BJ (cell line): ENCODE results near the gene TASP1. TPM values are rescaled to one million over a fixed set of nuclear protein-coding genes. Genes with fewer than 3 reads are reported as not detected.

Source experiments
- CTCF ChIA-PET: fragments of 350-600 bp; formaldehyde crosslinking; extraction: SDS; loops from one replicate; lab custom pipeline; 2021; ENCODE audit warnings: antibody characterized with exemption, inconsistent platforms; lab: Yijun Ruan, JAX
- POLR2A ChIA-PET: fragments of 300-600 bp; sonication (Branson Sonifier 250); formaldehyde crosslinking; extraction: SDS; loops from one replicate; lab custom pipeline; 2021; ENCODE audit warnings: antibody characterized with exemption; lab: Charles Lee
- DNase-seq: peaks from one replicate; pipeline ENCODE4 v3.0.0-alpha.2; 2011; ENCODE audit warnings: low read depth
- H3K27me3 ChIP-seq: 2 replicates; pipeline ENCODE4 v1.6.0; 2011; ENCODE audit warnings: low read length; ENCODE audit not compliant: control insufficient read depth, insufficient read depth
- H3K36me3 ChIP-seq: 2 replicates; pipeline ENCODE4 v1.5.1; 2011; ENCODE audit warnings: low read length; ENCODE audit not compliant: control insufficient read depth, insufficient read depth
- H3K4me3 ChIP-seq: 2 replicates; pipeline ENCODE4 v1.5.1; 2011; ENCODE audit warnings: low read depth, mild to moderate bottlenecking, control low read depth, low read length
- polyA plus RNA-seq: library from polyadenylated mRNA; depleted of rRNA; stranded (reverse); fragments of >200 nt; gene quantifications from 2 replicates; pipeline ENCODE4 v1.2.3, GENCODE V29; 2011
- TF ChIP-seq, protein P1 (sequence below): IDR thresholded peaks from 2 replicates; pipeline ENCODE4 v1.5.1; 2011; ENCODE audit warnings: low read depth, mild to moderate bottlenecking, control low read depth, inconsistent platforms, low read length, moderate library complexity; ENCODE audit not compliant: insufficient read depth

The TASP1 gene
- polyA plus RNA-seq, 1 experiment: 5.4 TPM

DNA sequence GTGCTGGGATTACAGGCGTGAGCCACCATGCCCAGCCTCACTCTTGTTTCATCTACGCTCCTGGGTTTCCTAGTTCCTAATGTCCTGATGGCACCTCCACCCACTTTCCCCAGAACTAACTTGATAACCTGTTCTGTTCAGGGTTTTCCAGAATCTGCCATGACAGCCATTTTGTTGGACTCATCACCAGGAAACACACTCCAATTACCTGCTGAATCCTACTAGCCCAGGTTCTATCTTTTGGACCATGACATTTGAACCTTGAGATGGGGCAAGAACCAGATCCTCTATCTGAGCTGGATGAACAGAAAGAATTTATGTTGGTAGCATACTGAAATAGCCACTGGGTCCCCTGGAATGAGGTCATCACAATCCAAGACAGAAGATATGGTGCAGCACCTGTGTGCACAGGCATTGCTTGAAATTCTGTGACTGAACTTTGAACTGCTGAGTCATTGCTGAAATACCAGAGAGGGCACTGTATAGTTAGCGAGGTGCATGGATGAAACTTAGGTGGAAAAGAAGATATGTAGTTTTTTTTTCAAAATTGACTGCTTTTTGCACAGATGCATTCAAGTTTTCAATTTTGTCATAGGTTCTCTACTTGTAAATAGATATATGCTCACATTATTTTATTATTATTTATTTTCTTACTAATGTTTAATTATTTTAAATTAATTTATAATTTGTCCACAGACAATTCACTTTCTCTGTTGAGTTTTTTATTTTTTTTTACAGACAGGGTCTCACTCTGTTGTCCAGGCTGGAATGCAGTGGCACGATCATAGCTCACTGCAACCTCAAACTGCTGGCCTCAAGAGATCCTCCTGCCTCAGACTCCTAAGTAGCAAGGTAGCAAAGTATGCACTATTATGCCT lies 42.8 kb upstream of the TASP1 start:
- no peak for DNase-seq
- Histone ChIP-seq H3K4me3 (no peak overlapping the region), H3K36me3 (no peaks in the 10 kb centered on the region), H3K27me3 (no peaks in the 10 kb centered on the region; the same call in 1 of the 2 replicates)
- ChIA-PET POLR2A (no interaction called here), CTCF (no interaction called here)
- TF ChIP-seq, protein P1, sequence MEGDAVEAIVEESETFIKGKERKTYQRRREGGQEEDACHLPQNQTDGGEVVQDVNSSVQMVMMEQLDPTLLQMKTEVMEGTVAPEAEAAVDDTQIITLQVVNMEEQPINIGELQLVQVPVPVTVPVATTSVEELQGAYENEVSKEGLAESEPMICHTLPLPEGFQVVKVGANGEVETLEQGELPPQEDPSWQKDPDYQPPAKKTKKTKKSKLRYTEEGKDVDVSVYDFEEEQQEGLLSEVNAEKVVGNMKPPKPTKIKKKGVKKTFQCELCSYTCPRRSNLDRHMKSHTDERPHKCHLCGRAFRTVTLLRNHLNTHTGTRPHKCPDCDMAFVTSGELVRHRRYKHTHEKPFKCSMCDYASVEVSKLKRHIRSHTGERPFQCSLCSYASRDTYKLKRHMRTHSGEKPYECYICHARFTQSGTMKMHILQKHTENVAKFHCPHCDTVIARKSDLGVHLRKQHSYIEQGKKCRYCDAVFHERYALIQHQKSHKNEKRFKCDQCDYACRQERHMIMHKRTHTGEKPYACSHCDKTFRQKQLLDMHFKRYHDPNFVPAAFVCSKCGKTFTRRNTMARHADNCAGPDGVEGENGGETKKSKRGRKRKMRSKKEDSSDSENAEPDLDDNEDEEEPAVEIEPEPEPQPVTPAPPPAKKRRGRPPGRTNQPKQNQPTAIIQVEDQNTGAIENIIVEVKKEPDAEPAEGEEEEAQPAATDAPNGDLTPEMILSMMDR: no peak

DNA sequence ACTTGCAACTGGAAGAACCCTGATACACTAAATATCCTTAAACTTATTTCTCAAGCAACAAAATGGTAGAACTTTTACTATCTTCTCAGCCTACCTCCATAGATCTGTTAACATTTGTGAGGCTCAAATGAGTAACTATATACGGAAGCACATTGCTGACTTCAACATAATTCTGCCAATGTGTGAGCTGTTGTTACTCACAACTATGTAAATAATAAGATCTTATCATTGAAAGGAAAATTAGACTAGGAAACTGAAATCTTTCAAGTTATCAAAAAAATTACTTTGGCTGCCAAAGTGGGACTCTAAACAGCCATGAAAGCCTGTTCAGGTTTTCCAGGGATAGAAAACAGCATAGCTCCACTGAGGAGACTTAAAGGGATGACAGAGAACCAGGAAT lies 40.2 kb upstream of the TASP1 start:
- TF ChIP-seq, protein P1: no peak
- CTCF ChIA-PET: interaction anchor here (0.7 kb wide), 1 partner anchor 401 kb away, joined by 3 read pairs; no protein-coding TSS in a partner anchor
- POLR2A ChIA-PET: no interaction called here

DNA sequence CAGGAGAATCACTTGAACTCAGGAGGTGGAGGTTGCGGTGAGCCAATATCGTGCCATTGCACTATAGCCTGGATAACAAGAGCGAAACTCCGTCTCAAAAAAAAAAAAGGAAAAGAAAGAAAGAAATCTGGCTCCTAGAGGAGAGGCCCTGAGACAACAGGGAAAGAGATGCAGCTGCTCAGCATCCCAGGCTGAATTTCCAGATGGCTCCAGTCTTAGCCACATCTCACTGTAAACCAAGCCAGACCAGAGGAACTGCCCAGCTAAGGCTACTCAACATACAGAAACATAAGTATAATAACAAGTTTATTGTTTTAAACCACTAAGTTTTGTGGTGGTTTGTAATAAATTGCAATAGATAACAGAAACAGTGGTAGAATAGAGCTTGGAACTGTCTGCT lies 38.5 kb upstream of the TASP1 start:
- POLR2A ChIA-PET: no interaction called here
- Histone ChIP-seq H3K36me3 (no peaks in the 10 kb centered on the region), H3K27me3 (no peaks in the 10 kb centered on the region), H3K4me3 (no peak overlapping the region)
- DNase-seq: no peak
- CTCF ChIA-PET: no interaction called here
- TF ChIP-seq, protein P1: no peak

More for the DNA sequence above, 40.2 kb upstream of the TASP1 start:
- Histone ChIP-seq H3K27me3 (no peaks in the 10 kb centered on the region; the same call in 1 of the 2 replicates), H3K36me3 (no peaks in the 10 kb centered on the region), H3K4me3 (no peak overlapping the region)
- DNase-seq: no peak

DNA sequence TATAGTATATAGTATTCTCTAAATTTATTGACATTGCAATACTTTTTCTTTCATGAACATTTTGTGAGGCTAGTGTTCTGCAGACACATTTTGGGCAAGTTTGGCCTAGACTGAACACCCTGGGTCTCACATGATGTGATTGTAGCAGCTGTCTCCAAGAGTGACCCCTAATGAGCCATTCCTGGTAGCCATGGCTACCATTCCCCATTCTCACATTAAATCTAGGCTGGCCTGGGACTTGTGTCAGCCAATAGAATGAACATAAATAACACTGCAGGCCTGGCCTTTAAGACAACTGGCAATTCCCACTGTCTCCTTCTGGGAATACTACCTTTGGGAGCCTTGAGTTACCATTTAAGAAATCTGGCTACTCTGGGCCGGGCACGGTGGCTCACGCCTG lies 38.0 kb upstream of the TASP1 start:
- H3K27me3 ChIP-seq: no peaks in the 10 kb centered on the region
- no peak for DNase-seq
- no peak overlapping the region for H3K4me3 ChIP-seq
- ChIA-PET CTCF (no interaction called here), POLR2A (no interaction called here)
- TF ChIP-seq, protein P1: no peak
- H3K36me3 ChIP-seq: no peaks in the 10 kb centered on the region

DNA sequence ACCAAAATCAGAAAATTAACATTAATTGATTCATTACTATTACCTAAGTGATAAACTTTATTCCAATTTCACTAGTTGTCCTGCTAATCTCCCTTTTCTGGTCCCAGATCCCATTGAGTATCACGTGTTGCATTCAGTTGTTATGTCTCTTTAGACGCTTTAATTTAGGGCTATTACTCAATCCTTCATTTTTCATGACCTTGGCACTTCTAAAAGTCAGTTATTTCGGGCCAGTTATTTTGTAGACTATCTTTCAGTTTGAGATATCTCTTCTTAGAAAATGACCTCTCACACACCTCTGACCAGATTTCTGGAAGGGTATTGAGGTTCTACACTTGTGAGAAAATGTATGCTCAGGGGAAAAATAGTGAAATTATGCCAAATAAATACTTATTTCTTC lies 34.0 kb upstream of the TASP1 start:
- DNase-seq: no peak
- Histone ChIP-seq H3K27me3 (no peaks in the 10 kb centered on the region), H3K36me3 (no peaks in the 10 kb centered on the region), H3K4me3 (no peak overlapping the region)
- TF ChIP-seq, protein P1: no peak
- ChIA-PET CTCF (no interaction called here), POLR2A (no interaction called here)
